ENCODE measurements around the gene C14orf132.
"Not testable (repeated sequence)": the region's sequence is repeated elsewhere in the genome, so short reads cannot be mapped to it uniquely, and the experiment has no call there.

The C14orf132 gene

DNA sequence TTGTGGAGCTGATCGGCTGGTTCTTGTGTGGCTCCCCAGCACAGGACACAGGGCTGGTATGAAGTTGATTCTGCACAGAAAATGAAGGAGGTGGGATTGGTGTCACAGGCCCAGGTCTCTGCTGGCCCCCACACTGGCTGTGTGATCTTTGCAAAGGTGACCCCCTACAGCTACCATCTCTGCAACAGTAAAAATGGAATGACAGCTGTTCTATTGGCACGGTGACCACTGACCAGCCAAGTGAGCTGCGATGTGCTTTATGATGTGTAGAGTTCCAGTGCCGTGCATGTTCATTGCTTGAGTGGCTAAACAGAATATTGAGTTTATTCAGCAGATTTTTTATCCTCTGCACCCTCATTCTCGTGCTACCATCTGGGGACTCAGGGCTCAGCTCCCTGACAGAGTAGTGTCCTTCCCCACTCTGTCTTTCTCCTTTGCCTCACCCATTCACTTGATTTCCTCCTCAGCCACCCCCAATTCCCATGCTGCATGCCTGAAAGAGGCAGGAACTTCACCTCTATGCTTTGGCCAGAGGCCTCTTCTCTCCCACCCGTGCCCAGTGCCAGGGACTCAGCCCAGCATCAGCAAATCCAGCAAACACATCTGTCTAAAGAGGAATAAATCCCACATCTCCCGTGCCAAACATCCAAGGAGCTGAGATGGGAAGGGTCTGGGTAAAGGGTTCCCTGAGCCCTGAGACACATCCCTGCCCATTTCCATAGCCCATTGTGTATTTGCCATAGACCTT is 21.2 kb downstream of the C14orf132 start:
- DNase-seq, result no peak

GRCh38 chr14:96062010-96062409 is 22.8 kb downstream of the C14orf132 start:
- DNase-seq, result no peak

DNA sequence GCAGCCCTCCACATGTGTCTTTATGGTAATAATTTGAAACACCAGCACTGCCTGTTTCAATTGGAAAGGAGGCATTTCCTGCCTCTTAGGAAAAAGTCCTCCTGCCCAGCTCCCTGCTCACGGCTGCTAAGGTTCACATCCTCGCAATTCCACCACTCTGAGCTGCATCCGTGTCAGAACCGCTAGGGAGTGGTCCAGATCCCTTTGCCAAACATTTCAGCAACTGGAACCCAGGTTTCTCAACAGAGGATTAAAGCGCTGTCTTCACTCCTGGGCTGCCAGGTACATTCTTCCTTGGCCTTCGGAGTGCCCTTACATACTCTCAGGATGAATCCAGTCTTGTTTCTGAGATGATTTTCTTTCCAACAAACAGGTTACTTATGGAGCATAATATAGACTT is 23.3 kb downstream of the C14orf132 start:
- no peak for DNase-seq

DNA sequence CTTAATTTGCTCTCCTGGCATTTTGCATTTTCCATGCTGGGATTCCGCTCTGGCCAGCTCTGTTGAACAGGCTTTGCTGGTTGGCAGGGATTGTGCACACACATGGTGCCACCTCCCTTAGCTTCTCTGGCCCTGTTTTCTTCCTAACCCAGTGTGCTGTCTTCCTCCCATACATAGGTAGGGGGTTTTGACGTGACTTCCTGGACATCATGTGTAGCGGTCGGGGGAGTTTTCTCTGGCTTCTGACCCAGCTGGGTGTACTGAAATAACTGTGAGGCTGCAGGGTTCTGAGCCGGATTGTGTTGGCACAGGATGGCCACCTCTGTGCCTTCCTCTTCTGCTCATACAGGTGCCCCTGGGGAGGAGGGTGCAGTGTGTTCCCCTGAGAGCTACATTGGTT is 25.7 kb downstream of the C14orf132 start:
- no peak for DNase-seq

- no peak for DNase-seq
Observed at GRCh38 chr14:96065661-96066459, 26.7 kb downstream of the C14orf132 start.

DNA sequence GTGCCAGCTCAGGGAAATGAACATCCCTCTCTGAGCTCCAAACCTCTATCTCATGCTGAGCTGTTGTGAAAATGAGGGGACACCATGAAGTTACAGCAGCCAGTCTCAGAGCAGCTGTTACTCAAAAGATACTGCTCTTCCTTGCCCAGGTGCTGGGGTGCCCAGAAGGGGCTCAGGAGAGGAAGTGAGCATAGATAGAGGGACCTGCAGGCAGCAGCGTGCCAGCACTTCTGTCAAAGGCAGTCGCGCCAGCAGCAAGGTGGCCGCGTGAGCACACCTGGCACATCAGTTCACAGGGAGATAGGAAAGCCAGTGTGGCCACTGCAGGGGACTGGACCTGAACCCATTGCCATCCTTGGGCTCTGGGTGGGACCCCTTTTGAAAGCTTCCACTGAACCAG is 27.8 kb downstream of the C14orf132 start:
- DNase-seq, result no peak

DNA sequence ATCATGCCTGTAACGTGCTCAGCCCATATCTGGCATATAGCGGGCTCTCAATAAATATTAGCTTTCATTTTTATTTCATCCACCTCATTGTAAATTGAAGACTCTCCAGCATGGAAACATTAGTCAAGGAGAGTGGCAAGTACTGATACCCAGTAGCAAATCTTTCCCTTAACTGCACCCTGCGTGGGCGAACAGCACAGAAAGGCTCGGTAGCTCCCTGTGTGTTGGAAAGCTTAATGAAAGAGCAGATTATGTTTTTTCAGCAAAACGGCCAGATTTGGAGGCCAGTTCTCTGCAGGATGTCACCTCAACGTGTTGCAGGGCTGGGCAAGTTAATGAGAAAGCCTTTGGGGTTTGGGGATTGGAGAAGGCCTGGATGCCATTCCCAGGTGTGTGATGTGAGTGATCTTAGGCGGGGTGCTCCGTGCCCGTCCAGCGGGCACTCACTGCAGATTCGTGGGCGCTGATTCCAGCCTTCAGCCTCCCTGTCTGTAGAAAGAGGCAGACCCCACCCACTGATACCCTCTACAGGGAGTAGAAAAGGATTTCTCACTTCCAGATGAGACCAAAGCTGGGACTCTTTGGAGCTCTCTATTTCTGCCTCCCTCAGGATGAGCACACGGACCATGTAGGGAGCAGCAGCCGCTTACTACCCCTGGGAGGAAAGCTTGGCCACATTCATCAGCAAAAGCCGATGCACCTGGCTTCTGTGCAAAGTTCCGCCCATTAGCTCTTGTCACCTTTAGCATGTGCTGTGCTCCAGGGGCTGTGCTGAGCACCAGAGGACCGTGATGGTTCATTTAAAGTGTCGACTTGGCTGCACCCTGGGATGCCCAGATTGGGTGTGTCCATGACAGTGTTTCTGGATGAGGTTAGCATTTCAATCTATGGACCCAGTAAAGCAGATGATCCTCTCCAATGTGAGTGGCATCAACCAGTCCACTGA is 29.1 kb downstream of the C14orf132 start:
- DNase-seq, result no peak

DNA sequence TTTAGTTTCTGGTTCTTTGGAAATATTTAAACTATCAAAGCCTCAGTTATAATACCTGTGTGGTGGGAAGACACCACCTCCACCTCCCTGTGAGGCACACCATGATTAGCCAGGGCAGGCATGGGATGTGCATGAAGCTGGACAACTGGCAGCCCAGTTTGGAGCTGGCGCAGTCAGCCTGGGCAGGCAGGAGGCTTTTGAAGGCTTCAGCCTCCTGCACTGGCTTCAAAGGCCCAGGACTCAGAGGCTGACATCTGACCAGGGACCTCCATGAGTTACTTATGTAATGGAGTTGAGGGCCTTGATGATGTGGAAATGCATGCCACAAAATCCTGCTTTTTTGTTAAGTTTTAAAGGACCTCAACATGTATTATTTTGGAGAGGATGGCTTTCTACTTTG is 30.3 kb downstream of the C14orf132 start:
- DNase-seq, result no peak

DNA sequence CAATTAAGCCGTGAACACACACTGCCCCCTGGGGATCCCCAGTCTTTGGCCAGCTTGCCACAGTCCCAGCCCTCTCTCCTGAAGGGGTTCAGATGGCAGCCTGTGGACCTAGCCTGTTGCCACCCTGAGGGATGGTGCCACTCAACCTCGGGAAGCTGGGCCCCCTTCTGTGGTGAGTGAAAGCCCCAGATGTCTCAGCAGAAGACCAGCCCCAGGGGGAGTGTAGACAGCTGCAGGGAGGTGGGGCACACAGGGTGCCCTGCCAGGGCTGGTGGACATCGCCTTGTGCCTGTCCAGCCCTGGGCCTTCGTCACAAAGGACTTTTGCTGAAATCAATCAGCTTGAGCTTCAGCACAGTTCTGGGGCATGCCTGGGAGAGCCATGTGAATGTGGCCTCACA is 32.4 kb downstream of the C14orf132 start:
- DNase-seq, result no peak

GRCh38 chr14:96072076-96072475 is 32.9 kb downstream of the C14orf132 start:
- DNase-seq, result no peak

GRCh38 chr14:96072746-96073145 is 33.6 kb downstream of the C14orf132 start:
- no peak for DNase-seq

- not testable (repeated sequence) for DNase-seq
Observed at GRCh38 chr14:96073260-96074039, 34.3 kb downstream of the C14orf132 start.

GRCh38 chr14:96077983-96078624 is 38.9 kb downstream of the C14orf132 start:
- DNase-seq, result no peak

DNA sequence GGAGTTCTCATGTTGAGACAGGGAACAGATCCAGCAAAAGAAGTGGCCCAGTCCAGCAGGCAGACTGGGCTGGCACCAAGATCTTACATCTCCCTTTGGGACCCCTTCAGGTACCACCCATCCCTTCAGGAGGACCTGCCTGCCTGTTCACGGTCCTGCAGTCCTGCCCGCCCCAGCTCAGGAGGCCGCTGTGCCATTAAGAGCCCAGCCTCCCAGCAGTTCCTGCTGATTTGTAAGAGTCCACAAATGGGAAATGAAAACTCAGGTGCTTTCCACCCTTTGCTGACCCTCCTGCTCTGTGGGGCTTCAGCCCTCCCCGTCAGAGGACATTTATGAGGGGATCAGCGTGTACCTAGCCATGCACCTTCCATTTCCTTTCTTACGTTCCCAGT is 39.5 kb downstream of the C14orf132 start:
- no peak for DNase-seq

DNA sequence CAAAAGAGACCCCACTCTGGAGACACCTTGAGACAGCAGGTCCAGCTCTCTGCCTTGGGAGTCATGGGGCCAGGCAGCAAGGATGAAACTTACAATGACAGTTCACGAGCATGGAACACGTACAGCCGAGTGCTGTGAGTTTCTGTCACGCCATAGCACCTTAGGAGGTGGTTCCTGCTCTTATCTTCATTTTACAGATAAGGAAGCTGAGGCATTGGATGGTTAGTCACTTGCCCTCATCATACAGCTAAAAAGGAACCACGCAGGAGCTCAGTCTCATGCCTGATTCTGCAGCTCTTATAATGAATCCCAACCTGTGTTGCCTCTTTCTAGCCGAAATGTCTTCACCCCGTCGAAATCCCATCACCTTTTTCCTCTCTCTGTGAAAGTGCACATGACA is 39.9 kb downstream of the C14orf132 start:
- no peak for DNase-seq

- DNase-seq, result no peak
Observed at GRCh38 chr14:96080571-96080970, 41.4 kb downstream of the C14orf132 start.

DNA sequence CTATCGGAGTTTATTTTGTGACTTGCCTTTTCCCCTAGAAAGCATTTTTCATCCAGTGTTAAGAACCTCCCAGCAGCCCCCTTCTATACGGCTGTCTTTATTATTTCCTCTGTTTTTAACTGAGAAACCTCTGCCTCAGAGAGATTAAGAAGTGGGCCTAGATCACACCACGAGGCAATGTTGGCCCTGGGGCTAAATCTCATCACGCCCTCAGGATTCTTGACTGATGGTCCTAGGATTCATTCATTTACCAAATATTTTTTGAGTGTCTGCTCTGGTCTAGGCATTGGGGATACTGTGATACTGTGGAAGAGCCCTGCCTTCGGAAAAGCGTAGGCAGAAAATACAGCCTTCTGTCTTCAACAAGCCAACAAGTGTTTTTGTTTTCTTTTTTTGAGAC is 42.1 kb downstream of the C14orf132 start:
- DNase-seq, result no peak

DNA sequence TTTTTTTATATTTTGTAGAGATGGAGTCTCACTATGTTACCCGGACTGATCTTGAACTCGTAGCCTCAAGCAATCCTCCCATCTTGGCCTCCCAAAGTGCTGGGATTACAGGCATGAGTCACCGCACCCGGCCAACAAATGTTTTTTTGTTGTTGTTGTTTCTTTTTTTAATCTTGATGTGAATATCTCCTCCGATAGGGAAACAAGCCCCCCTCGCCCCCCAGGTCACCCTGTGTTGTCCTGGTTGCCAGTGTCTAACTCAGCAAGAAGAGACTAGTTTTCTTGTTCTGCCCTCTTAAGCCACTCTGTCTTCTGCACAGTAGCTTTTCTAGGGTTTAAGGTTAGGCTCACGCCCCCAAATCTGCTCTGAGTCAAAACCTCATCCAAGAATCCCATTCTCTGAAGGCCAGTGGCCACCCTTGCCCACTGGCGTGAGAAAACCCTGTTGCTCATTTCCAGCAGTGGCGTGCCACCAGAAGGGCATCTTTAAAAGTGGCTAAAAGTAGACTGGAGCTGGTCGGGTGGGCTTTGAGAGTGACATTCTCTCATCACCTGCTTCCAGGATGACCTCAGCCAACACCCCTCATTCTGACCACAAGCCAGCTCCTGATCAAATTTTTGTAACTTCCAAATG is 42.7 kb downstream of the C14orf132 start:
- no peak for DNase-seq

DNA sequence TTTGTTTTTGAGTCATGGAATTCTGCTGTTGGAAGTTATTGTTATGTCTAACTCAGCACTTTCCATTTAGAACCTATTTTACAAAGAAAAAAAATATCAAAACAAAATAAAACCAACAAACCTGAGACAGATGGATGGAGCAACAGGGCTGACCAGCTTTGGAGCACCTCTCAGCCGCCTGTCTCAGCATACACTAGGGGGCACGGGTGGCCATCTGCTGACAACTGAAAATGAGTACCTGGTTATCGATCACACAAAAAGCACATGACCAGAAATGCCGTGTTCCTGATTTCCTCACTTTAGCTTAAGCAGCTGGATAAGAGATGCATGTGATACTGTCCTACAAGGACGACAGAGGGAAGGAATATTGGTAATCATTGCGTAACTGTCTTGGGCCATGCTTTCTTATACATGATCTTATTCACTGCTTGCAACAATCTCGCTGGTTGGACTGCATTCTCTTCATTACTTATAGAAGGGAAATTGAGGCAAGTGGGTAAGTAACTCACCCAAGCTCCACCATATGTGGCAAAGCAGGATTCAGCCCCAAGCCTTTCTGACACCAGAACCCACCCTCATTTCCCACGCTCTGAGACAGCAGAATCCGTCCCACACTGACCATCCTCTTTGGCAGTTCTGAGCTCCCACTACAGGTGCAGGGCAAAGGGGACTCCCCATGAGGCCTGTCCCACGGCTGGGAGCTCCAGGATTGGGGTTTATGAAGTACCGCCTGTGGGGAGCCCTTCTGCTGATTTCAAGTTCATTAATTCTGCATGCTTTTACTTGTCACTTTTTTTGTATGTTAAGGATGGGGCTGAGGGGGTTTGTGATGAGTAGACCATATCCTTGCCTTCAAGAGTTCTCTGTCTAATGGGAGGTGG is 43.5 kb downstream of the C14orf132 start:
- no peak for DNase-seq

DNA sequence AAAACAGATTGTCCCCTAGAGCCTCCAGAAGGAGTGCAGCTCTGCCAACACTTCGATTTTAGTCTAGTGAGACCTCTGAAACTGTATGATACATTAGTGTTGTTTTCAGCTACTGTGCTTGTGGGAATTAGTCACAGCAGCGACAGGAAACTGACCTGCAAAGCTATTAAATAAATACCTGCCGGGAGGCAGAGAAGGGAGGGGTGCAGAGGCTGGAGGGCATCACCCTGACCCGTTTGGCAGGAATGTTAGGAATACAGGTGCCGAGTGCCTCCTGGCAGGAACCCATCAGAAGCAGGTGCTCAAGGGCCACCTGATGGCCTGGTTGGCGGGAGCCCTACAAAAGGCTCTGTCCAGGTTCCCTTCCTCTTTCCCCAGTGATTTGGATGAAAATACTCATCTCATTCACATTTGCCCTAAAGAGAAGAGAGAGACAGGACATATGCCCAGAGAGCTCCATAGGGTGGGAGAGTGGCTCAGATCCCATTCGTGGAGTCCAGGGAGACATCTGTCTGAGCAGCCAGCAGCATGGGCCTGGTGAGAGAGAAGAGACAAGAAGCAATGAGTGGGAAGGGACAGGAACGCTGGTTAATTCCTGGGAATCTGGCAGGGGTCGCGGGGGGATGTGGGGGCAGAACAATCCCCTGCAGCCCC is 44.6 kb downstream of the C14orf132 start:
- DNase-seq, result no peak

Data from EL (cell line).